Measurements from ENCODE around the gene MPPED1.

The MPPED1 gene

GRCh38 chr22:43534916-43535315, 123.1 kb downstream of the MPPED1 start:
- no peaks in the 10 kb centered on the region for H3K4me1 ChIP-seq (ENCODE audit: control insufficient read depth in 1 of 2, insufficient read depth in 2 of 2, low read length in 2 of 2)
- no peaks in the 10 kb centered on the region for H3K27me3 ChIP-seq (ENCODE audit: low read depth, low read length)
- no peak overlapping the region for H3K27ac ChIP-seq (ENCODE audit: low read length)
- H3K9me3 ChIP-seq (ENCODE audit: control insufficient read depth in 1 of 2, low read length in 2 of 2): peaks cover 0 to 3% of the 10 kb centered on the region in 2 donors
- peaks cover 0 to 12% of the 10 kb centered on the region in 2 donors for H3K36me3 ChIP-seq (ENCODE audit: control insufficient read depth in 1 of 2, insufficient read depth in 2 of 2, low read length in 2 of 2)
- H3K4me3 ChIP-seq (ENCODE audit: low read depth in 1 of 2, low read length in 2 of 2): no peak overlapping the region

GRCh38 chr22:43535336-43535735, 123.5 kb downstream of the MPPED1 start:
- Histone ChIP-seq H3K4me1 (ENCODE audit: control insufficient read depth in 1 of 2, insufficient read depth in 2 of 2, low read length in 2 of 2) (no peaks in the 10 kb centered on the region), H3K36me3 (ENCODE audit: control insufficient read depth in 1 of 2, insufficient read depth in 2 of 2, low read length in 2 of 2) (peaks cover 0 to 8% of the 10 kb centered on the region in 2 donors), H3K4me3 (ENCODE audit: low read depth in 1 of 2, low read length in 2 of 2) (no peak overlapping the region), H3K27me3 (ENCODE audit: low read depth, low read length) (no peaks in the 10 kb centered on the region), H3K27ac (ENCODE audit: low read length) (no peak overlapping the region), H3K9me3 (ENCODE audit: control insufficient read depth in 1 of 2, low read length in 2 of 2) (peaks cover 0 to 3% of the 10 kb centered on the region in 2 donors)

- Histone ChIP-seq H3K27me3 (ENCODE audit: low read depth, low read length) (no peaks in the 10 kb centered on the region), H3K4me1 (ENCODE audit: control insufficient read depth in 1 of 2, insufficient read depth in 2 of 2, low read length in 2 of 2) (no peaks in the 10 kb centered on the region), H3K36me3 (ENCODE audit: control insufficient read depth in 1 of 2, insufficient read depth in 2 of 2, low read length in 2 of 2) (peaks cover 0 to 7% of the 10 kb centered on the region in 2 donors), H3K27ac (ENCODE audit: low read length) (no peak overlapping the region), H3K9me3 (ENCODE audit: control insufficient read depth in 1 of 2, low read length in 2 of 2) (peaks cover 0 to 3% of the 10 kb centered on the region in 2 donors), H3K4me3 (ENCODE audit: low read depth in 1 of 2, low read length in 2 of 2) (no peak overlapping the region)
Observed at GRCh38 chr22:43535741-43536140, 123.9 kb downstream of the MPPED1 start.

GRCh38 chr22:43537019-43537585, 125.3 kb downstream of the MPPED1 start:
- H3K27me3 ChIP-seq (ENCODE audit: low read depth, low read length): no peaks in the 10 kb centered on the region
- H3K4me1 ChIP-seq (ENCODE audit: control insufficient read depth in 1 of 2, insufficient read depth in 2 of 2, low read length in 2 of 2): no peaks in the 10 kb centered on the region
- H3K4me3 ChIP-seq (ENCODE audit: low read depth in 1 of 2, low read length in 2 of 2): no peak overlapping the region
- peaks cover 0 to 7% of the 10 kb centered on the region in 2 donors for H3K36me3 ChIP-seq (ENCODE audit: control insufficient read depth in 1 of 2, insufficient read depth in 2 of 2, low read length in 2 of 2)
- H3K9me3 ChIP-seq (ENCODE audit: control insufficient read depth in 1 of 2, low read length in 2 of 2): peaks cover 0 to 3% of the 10 kb centered on the region in 2 donors
- H3K27ac ChIP-seq (ENCODE audit: low read length): no peak overlapping the region

- Histone ChIP-seq H3K27me3 (ENCODE audit: low read depth, low read length) (no peaks in the 10 kb centered on the region), H3K36me3 (ENCODE audit: control insufficient read depth in 1 of 2, insufficient read depth in 2 of 2, low read length in 2 of 2) (peaks cover 0 to 7% of the 10 kb centered on the region in 2 donors), H3K4me3 (ENCODE audit: low read depth in 1 of 2, low read length in 2 of 2) (no peak overlapping the region), H3K4me1 (ENCODE audit: control insufficient read depth in 1 of 2, insufficient read depth in 2 of 2, low read length in 2 of 2) (no peaks in the 10 kb centered on the region), H3K27ac (ENCODE audit: low read length) (no peak overlapping the region), H3K9me3 (ENCODE audit: control insufficient read depth in 1 of 2, low read length in 2 of 2) (peaks cover 0 to 3% of the 10 kb centered on the region in 2 donors)
Observed at GRCh38 chr22:43539572-43540528, 128.0 kb downstream of the MPPED1 start.

- peaks cover 0 to 3% of the 10 kb centered on the region in 2 donors for H3K9me3 ChIP-seq (ENCODE audit: control insufficient read depth in 1 of 2, low read length in 2 of 2)
- no peak overlapping the region for H3K27ac ChIP-seq (ENCODE audit: low read length)
- H3K4me1 ChIP-seq (ENCODE audit: control insufficient read depth in 1 of 2, insufficient read depth in 2 of 2, low read length in 2 of 2): no peaks in the 10 kb centered on the region
- peaks cover 0 to 7% of the 10 kb centered on the region in 2 donors for H3K36me3 ChIP-seq (ENCODE audit: control insufficient read depth in 1 of 2, insufficient read depth in 2 of 2, low read length in 2 of 2)
- no peaks in the 10 kb centered on the region for H3K27me3 ChIP-seq (ENCODE audit: low read depth, low read length)
- no peak overlapping the region for H3K4me3 ChIP-seq (ENCODE audit: low read depth in 1 of 2, low read length in 2 of 2)
Observed at GRCh38 chr22:43540529-43540923, 128.7 kb downstream of the MPPED1 start.

- Histone ChIP-seq H3K9me3 (ENCODE audit: control insufficient read depth in 1 of 2, low read length in 2 of 2) (peaks cover 0 to 3% of the 10 kb centered on the region in 2 donors), H3K4me1 (ENCODE audit: control insufficient read depth in 1 of 2, insufficient read depth in 2 of 2, low read length in 2 of 2) (no peaks in the 10 kb centered on the region), H3K27ac (ENCODE audit: low read length) (no peak overlapping the region), H3K36me3 (ENCODE audit: control insufficient read depth in 1 of 2, insufficient read depth in 2 of 2, low read length in 2 of 2) (peaks cover 0 to 7% of the 10 kb centered on the region in 2 donors), H3K4me3 (ENCODE audit: low read depth in 1 of 2, low read length in 2 of 2) (no peak overlapping the region), H3K27me3 (ENCODE audit: low read depth, low read length) (no peaks in the 10 kb centered on the region)
Observed at GRCh38 chr22:43541022-43541421, 129.2 kb downstream of the MPPED1 start.

GRCh38 chr22:43541462-43542407, 129.9 kb downstream of the MPPED1 start:
- Histone ChIP-seq H3K27me3 (ENCODE audit: low read depth, low read length) (no peaks in the 10 kb centered on the region), H3K4me1 (ENCODE audit: control insufficient read depth in 1 of 2, insufficient read depth in 2 of 2, low read length in 2 of 2) (no peaks in the 10 kb centered on the region), H3K36me3 (ENCODE audit: control insufficient read depth in 1 of 2, insufficient read depth in 2 of 2, low read length in 2 of 2) (peaks cover 0 to 7% of the 10 kb centered on the region in 2 donors), H3K4me3 (ENCODE audit: low read depth in 1 of 2, low read length in 2 of 2) (no peak overlapping the region), H3K27ac (ENCODE audit: low read length) (no peak overlapping the region), H3K9me3 (ENCODE audit: control insufficient read depth in 1 of 2, low read length in 2 of 2) (peaks cover 0 to 3% of the 10 kb centered on the region in 2 donors)

GRCh38 chr22:43542681-43543521, 131.1 kb downstream of the MPPED1 start:
- Histone ChIP-seq H3K27ac (ENCODE audit: low read length) (no peak overlapping the region), H3K36me3 (ENCODE audit: control insufficient read depth in 1 of 2, insufficient read depth in 2 of 2, low read length in 2 of 2) (no peaks in the 10 kb centered on the region), H3K4me1 (ENCODE audit: control insufficient read depth in 1 of 2, insufficient read depth in 2 of 2, low read length in 2 of 2) (no peaks in the 10 kb centered on the region), H3K4me3 (ENCODE audit: low read depth in 1 of 2, low read length in 2 of 2) (no peak overlapping the region), H3K9me3 (ENCODE audit: control insufficient read depth in 1 of 2, low read length in 2 of 2) (no peaks in the 10 kb centered on the region), H3K27me3 (ENCODE audit: low read depth, low read length) (no peaks in the 10 kb centered on the region)

- no peaks in the 10 kb centered on the region for H3K4me1 ChIP-seq (ENCODE audit: control insufficient read depth in 1 of 2, insufficient read depth in 2 of 2, low read length in 2 of 2)
- no peaks in the 10 kb centered on the region for H3K9me3 ChIP-seq (ENCODE audit: control insufficient read depth in 1 of 2, low read length in 2 of 2)
- H3K27me3 ChIP-seq (ENCODE audit: low read depth, low read length): no peaks in the 10 kb centered on the region
- H3K36me3 ChIP-seq (ENCODE audit: control insufficient read depth in 1 of 2, insufficient read depth in 2 of 2, low read length in 2 of 2): no peaks in the 10 kb centered on the region
- H3K27ac ChIP-seq (ENCODE audit: low read length): no peak overlapping the region
- no peak overlapping the region for H3K4me3 ChIP-seq (ENCODE audit: low read depth in 1 of 2, low read length in 2 of 2)
Observed at GRCh38 chr22:43543522-43544288, 131.9 kb downstream of the MPPED1 start.
